Caco-2 (cell line): ENCODE measurements around the gene MAMDC2. TPM values are rescaled to one million over a fixed set of nuclear protein-coding genes. Genes with fewer than 3 reads are reported as not detected.

Source experiments
- BruUV-seq: library from RNA; stranded (reverse); fragments of 400-500 nt; replicated peaks from 2 replicates; lab custom pipeline; 2021; lab: Mats Ljungman, UMichigan
- CTCF ChIA-PET: fragments of 300-600 bp; sonication (Branson Sonifier 250); formaldehyde crosslinking; loops from one replicate; lab custom pipeline; 2022; ENCODE audit warnings: antibody characterized with exemption; lab: Charles Lee
- POLR2A ChIA-PET: fragments of 300-600 bp; sonication (Branson Sonifier 250); formaldehyde crosslinking; loops from one replicate; lab custom pipeline; 2022; ENCODE audit warnings: antibody characterized with exemption; lab: Charles Lee
- DNase-seq, 2 experiments: peaks; one replicate each; pipeline versions ENCODE4 v3.0.0 to v3.0.0-alpha.2; 2020 to 2022
- H3K27me3 ChIP-seq: replicated peaks from 2 replicates; pipeline ENCODE4 v1.6.0; 2011; ENCODE audit warnings: low read length; ENCODE audit not compliant: control insufficient read depth, insufficient read depth
- H3K36me3 ChIP-seq: 2 replicates; pipeline ENCODE4 v1.5.1; 2011; ENCODE audit warnings: low read length; ENCODE audit not compliant: control insufficient read depth, insufficient read depth
- H3K4me1 ChIP-seq: fragments of 250-450 bp; sonication (Bioruptor Pico); 2 replicates; pipeline ENCODE4 v1.5.1; 2020; ENCODE audit warnings: mild to moderate bottlenecking
- H3K4me3 ChIP-seq: 2 replicates; pipeline ENCODE4 v1.5.1; 2011; ENCODE audit warnings: low read depth, mild to moderate bottlenecking, control low read depth, low read length
- H3K9me3 ChIP-seq: fragments of 250-450 bp; sonication (Bioruptor Pico); 2 replicates; pipeline ENCODE4 v1.5.1; 2020; ENCODE audit warnings: mild to moderate bottlenecking, moderate library complexity
- H3K27ac Mint-ChIP-seq: one replicate; pipeline ENCODE4 v1.8.0; 2022; ENCODE audit warnings: mixed read lengths; ENCODE audit not compliant: unreplicated experiment
- H3K27me3 Mint-ChIP-seq: one replicate; pipeline ENCODE4 v1.8.0; 2022; ENCODE audit warnings: mixed read lengths; ENCODE audit not compliant: insufficient read depth, unreplicated experiment
- H3K36me3 Mint-ChIP-seq: one replicate; pipeline ENCODE4 v1.8.0; 2022; ENCODE audit warnings: mild to moderate bottlenecking, mixed read lengths; ENCODE audit not compliant: insufficient read depth, unreplicated experiment
- H3K4me1 Mint-ChIP-seq: one replicate; pipeline ENCODE4 v1.8.0; 2022; ENCODE audit warnings: low read depth, mixed read lengths; ENCODE audit not compliant: unreplicated experiment
- H3K4me3 Mint-ChIP-seq: one replicate; pipeline ENCODE4 v1.8.0; 2022; ENCODE audit warnings: mild to moderate bottlenecking, moderate library complexity, mixed read lengths; ENCODE audit not compliant: unreplicated experiment
- H3K9me3 Mint-ChIP-seq: one replicate; pipeline ENCODE4 v1.8.0; 2022; ENCODE audit warnings: mixed read lengths; ENCODE audit not compliant: unreplicated experiment
- CTCF ChIP-seq, 2 experiments: fragments of 200-600 bp in 1 of 2; IDR thresholded peaks; 1 replicate in 1 of 2; 2 replicates in 1 of 2; pipeline versions ENCODE4 v1.5.1 to v1.8.0; 2011 to 2022; ENCODE audit warnings: antibody characterized with exemption in 1 of 2, control low read depth in 1 of 2, inconsistent platforms in 1 of 2, low read depth in 1 of 2, low read length in 1 of 2, mild to moderate bottlenecking in 1 of 2, moderate library complexity in 1 of 2; ENCODE audit not compliant: insufficient read depth in 1 of 2, severe bottlenecking in 1 of 2, unreplicated experiment in 1 of 2
- intact Hi-C: fragments of 100-400 bp; cut with micrococcal nuclease; formaldehyde crosslinking; loops from one replicate; pipeline ENCODE4 v1.10.0; 2022; ENCODE audit not compliant: unreplicated experiment
- total RNA-seq: library from RNA; stranded (reverse); gene quantifications from 2 replicates; pipeline ENCODE4 v1.2.3, GENCODE V29; 2022

MAMDC2 gene
- total RNA-seq, 1 experiment from 2014 or later = not detected

DNA sequence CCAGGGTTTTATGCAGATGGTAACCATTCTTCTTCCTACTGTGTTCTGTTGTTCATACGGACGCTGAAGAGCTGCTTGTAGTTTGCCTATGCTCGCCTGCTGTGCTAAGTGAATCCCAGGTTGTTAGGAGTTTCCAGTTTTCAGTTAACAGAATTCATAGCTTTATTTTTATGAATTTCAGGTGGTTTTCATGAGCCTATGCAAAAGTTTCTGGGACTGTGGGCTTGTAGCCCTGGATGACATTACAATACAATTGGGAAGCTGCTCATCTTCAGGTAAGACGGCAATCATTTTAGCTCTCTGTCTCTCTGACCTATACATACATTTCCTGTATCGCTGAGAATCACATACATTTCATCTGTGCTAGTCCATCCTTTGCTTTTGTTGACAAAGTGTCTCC lies 124.9 kb downstream of the MAMDC2 start:
- Mint-ChIP-seq H3K4me1 (no peaks in the 10 kb centered on the region), H3K9me3 (no peaks in the 10 kb centered on the region), H3K36me3 (no peaks in the 10 kb centered on the region), H3K27me3 (no peaks in the 10 kb centered on the region), H3K27ac (no peak overlapping the region), H3K4me3 (no peak overlapping the region)
- H3K4me3 ChIP-seq = no peak overlapping the region
- intact Hi-C loops = no loop called here
- H3K9me3 ChIP-seq = no peaks in the 10 kb centered on the region
- no peaks in the 10 kb centered on the region for H3K4me1 ChIP-seq
- no peaks in the 10 kb centered on the region for H3K27me3 ChIP-seq
- TF ChIP-seq CTCF (IDR thresholded peaks at IDR 0.05; ENCODE audit: insufficient read depth in 1 of 2, low read depth in 1 of 2, low read length in 1 of 2, severe bottlenecking in 1 of 2, unreplicated experiment in 1 of 2) = no peak
- BruUV-seq = no TSS peak
- POLR2A ChIA-PET = no interaction called here
- CTCF ChIA-PET = no interaction called here
- no peaks in the 10 kb centered on the region for H3K36me3 ChIP-seq
- DNase-seq = no peak

DNA sequence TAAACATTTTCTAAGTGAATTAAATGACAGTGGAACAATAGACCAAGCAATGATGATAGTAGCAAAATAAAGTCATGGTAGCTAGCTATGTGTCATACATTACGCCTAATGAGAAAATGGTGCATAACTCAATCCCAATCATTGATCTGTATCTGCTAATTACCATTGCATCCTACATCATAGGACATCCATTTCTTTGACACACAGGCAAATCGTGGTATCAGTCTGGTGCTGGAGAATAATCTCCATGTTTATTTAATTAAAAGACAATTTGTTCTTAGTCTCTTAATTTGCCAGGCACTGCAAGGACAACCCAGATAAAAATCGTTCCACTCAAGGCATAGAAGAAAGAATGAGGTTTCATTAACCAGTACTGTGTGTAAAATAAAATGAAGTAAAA lies 125.6 kb downstream of the MAMDC2 start:
- no peaks in the 10 kb centered on the region for H3K27me3 ChIP-seq
- H3K4me3 Mint-ChIP-seq = no peak overlapping the region
- H3K4me3 ChIP-seq = no peak overlapping the region
- TF ChIP-seq CTCF (IDR thresholded peaks at IDR 0.05; ENCODE audit: insufficient read depth in 1 of 2, low read depth in 1 of 2, low read length in 1 of 2, severe bottlenecking in 1 of 2, unreplicated experiment in 1 of 2) = no peak
- H3K4me1 ChIP-seq = no peaks in the 10 kb centered on the region
- no peaks in the 10 kb centered on the region for H3K27me3 Mint-ChIP-seq
- H3K27ac Mint-ChIP-seq = no peak overlapping the region
- H3K36me3 ChIP-seq = no peaks in the 10 kb centered on the region
- no peaks in the 10 kb centered on the region for H3K4me1 Mint-ChIP-seq
- BruUV-seq = no TSS peak
- ChIA-PET CTCF (no interaction called here), POLR2A (no interaction called here)
- H3K9me3 ChIP-seq = no peaks in the 10 kb centered on the region
- H3K9me3 Mint-ChIP-seq = no peaks in the 10 kb centered on the region
- intact Hi-C loops = no loop called here
- DNase-seq = no peak
- H3K36me3 Mint-ChIP-seq = no peaks in the 10 kb centered on the region

GRCh38 chr9:70170151-70170790 lies 126.6 kb downstream of the MAMDC2 start:
- no peaks in the 10 kb centered on the region for H3K36me3 ChIP-seq
- DNase-seq = no peak
- no peak overlapping the region for H3K27ac Mint-ChIP-seq
- POLR2A ChIA-PET = no interaction called here
- CTCF ChIA-PET = no interaction called here
- H3K4me1 Mint-ChIP-seq = no peaks in the 10 kb centered on the region
- H3K9me3 Mint-ChIP-seq = no peaks in the 10 kb centered on the region
- no peaks in the 10 kb centered on the region for H3K27me3 ChIP-seq
- H3K9me3 ChIP-seq = no peaks in the 10 kb centered on the region
- intact Hi-C loops = no loop called here
- no peak overlapping the region for H3K4me3 ChIP-seq
- BruUV-seq = no TSS peak
- H3K4me3 Mint-ChIP-seq = no peak overlapping the region
- no peaks in the 10 kb centered on the region for H3K36me3 Mint-ChIP-seq
- no peaks in the 10 kb centered on the region for H3K4me1 ChIP-seq
- no peaks in the 10 kb centered on the region for H3K27me3 Mint-ChIP-seq
- no peak for TF ChIP-seq CTCF (IDR thresholded peaks at IDR 0.05; ENCODE audit: insufficient read depth in 1 of 2, low read depth in 1 of 2, low read length in 1 of 2, severe bottlenecking in 1 of 2, unreplicated experiment in 1 of 2)
